Thyroid gland (tissue), 4 donors: ENCODE data around the gene SHROOM4.

ENCODE experiments used
- CTCF ChIP-seq, 6 experiments: fragments of 200-600 bp in 3 of 6; fragments of 450-650 bp in 3 of 6; sonication (generic) in 3 of 6; IDR thresholded peaks; one replicate each; pipeline ENCODE4 v1.5.1; 2016 to 2019; ENCODE audit warnings: antibody characterized with exemption in 6 of 6, mild to moderate bottlenecking in 2 of 6, inconsistent platforms in 1 of 6, moderate library complexity in 1 of 6
- POLR2A ChIP-seq, 2 donors: fragments of 450-650 bp; IDR thresholded peaks; one replicate each; pipeline ENCODE4 v1.6.1; 2017; ENCODE audit warnings: antibody characterized with exemption in 2 of 2, mild to moderate bottlenecking in 2 of 2, moderate library complexity in 1 of 2

GRCh38 chrX:50778272-50778671 is 35.7 kb downstream of the SHROOM4 start:
- TF ChIP-seq CTCF (IDR thresholded peaks at IDR 0.05), result no peak
- no peak for TF ChIP-seq POLR2A (IDR thresholded peaks at IDR 0.05)
